Stomach smooth muscle (tissue), 2 donors: Measurements from ENCODE around the gene GABRB2.

Experiments
- H3K27ac ChIP-seq: one replicate; pipeline ENCODE4 v1.7.0; 2013; ENCODE audit warnings: mild to moderate bottlenecking, low read length, inconsistent platforms
- H3K27me3 ChIP-seq, 2 donors: one replicate each; pipeline ENCODE4 v1.7.0; 2013; ENCODE audit warnings: low read length in 2 of 2; ENCODE audit not compliant: insufficient read depth in 2 of 2, control insufficient read depth in 1 of 2
- H3K36me3 ChIP-seq, 2 donors: one replicate each; pipeline ENCODE4 v1.7.0; 2013; ENCODE audit warnings: low read length in 2 of 2; ENCODE audit not compliant: control insufficient read depth in 2 of 2, insufficient read depth in 2 of 2
- H3K4me1 ChIP-seq: one replicate; pipeline ENCODE4 v1.7.0; 2013; ENCODE audit warnings: low read length; ENCODE audit not compliant: control insufficient read depth, insufficient read depth
- H3K4me3 ChIP-seq, 2 donors: one replicate each; pipeline ENCODE4 v1.7.0; 2013; ENCODE audit warnings: low read length in 2 of 2
- H3K9ac ChIP-seq, 2 donors: one replicate each; pipeline ENCODE4 v1.7.0; 2013; ENCODE audit warnings: low read length in 2 of 2, mild to moderate bottlenecking in 1 of 2
- H3K9me3 ChIP-seq, 2 donors: one replicate each; pipeline ENCODE4 v1.7.0; 2013; ENCODE audit warnings: low read length in 2 of 2; ENCODE audit not compliant: control insufficient read depth in 2 of 2
- donor health status: healthy.
- donor health status: Pancreatic carcinoma.

GABRB2 gene

GRCh38 chr5:161414037-161414436, 132.5 kb downstream of the GABRB2 start:
- H3K36me3 ChIP-seq, result no peaks in the 10 kb centered on the region
- no peaks in the 10 kb centered on the region for H3K4me1 ChIP-seq
- H3K9me3 ChIP-seq, result no peaks in the 10 kb centered on the region
- H3K27ac ChIP-seq, result no peak overlapping the region
- no peaks in the 10 kb centered on the region for H3K27me3 ChIP-seq
- no peak overlapping the region for H3K4me3 ChIP-seq
- no peak overlapping the region for H3K9ac ChIP-seq

DNA sequence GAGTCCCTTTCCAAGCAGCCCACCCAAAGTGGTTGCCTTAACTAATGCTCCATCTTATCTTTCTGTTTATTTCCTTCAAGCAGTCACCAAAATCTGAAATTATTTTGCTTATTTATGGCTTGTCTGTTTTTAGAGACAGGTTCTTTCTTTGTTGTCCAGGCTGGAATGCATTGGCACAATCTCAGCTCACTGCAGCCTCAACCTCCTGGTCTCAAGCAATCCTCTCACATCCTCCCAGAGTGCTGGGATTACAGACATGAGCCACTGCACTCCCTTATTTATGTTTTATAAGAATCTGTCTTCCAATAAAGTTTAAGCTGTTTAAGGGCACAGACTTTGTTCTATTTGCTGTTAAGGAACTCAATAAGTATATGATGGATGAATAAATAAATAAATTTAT, 133.7 kb downstream of the GABRB2 start:
- Histone ChIP-seq H3K27me3 (no peaks in the 10 kb centered on the region), H3K4me1 (no peaks in the 10 kb centered on the region), H3K9me3 (no peaks in the 10 kb centered on the region), H3K36me3 (no peaks in the 10 kb centered on the region), H3K9ac (no peak overlapping the region), H3K27ac (no peak overlapping the region), H3K4me3 (no peak overlapping the region)

DNA sequence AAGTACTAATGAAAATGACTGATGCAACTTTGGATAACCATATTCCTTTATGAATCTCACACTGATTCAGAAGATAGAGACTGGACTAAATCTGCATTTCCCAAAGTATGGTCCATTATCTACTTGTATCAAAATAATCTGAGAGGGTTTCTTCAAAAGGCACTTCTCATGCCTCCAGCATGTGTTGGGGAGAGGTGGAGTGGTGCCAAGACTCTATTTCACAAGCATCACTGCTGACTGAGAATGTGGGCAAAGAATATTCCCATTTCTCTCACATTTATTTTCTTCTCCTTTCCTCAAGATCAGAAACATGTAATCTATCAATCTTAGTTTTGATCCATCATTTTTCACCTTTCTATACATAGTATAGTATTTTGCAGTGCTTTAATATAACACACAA, 135.4 kb downstream of the GABRB2 start:
- H3K36me3 ChIP-seq, result no peaks in the 10 kb centered on the region
- H3K4me1 ChIP-seq, result no peaks in the 10 kb centered on the region
- H3K9ac ChIP-seq, result no peak overlapping the region
- no peak overlapping the region for H3K27ac ChIP-seq
- no peak overlapping the region for H3K4me3 ChIP-seq
- H3K27me3 ChIP-seq, result no peaks in the 10 kb centered on the region
- H3K9me3 ChIP-seq, result no peaks in the 10 kb centered on the region

- Histone ChIP-seq H3K27me3 (no peaks in the 10 kb centered on the region), H3K27ac (no peak overlapping the region), H3K4me3 (no peak overlapping the region), H3K9ac (no peak overlapping the region), H3K4me1 (no peaks in the 10 kb centered on the region), H3K36me3 (no peaks in the 10 kb centered on the region), H3K9me3 (no peaks in the 10 kb centered on the region)
Measured at GRCh38 chr5:161410640-161411039, 135.9 kb downstream of the GABRB2 start.

DNA sequence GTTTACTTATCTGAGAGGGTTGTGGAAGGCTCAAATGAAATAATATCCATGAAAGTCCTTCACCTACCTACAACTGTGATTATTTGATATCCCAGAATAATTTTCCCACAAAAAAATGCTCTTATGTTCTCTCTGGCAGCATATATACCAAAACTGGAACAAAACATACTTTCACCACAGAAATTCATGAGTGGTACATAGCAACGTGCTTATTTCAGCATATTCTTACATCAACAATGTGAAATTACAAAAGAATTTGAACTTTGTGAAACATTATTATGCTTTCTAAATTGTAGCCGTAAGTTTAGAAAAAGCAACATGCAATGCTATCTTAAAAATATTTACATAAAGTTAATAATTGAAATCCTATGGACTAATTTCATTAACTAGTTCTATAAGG, 137.1 kb downstream of the GABRB2 start:
- Histone ChIP-seq H3K4me1 (no peaks in the 10 kb centered on the region), H3K4me3 (no peak overlapping the region), H3K27me3 (no peaks in the 10 kb centered on the region), H3K36me3 (no peaks in the 10 kb centered on the region), H3K9me3 (no peaks in the 10 kb centered on the region), H3K9ac (no peak overlapping the region), H3K27ac (no peak overlapping the region)

- H3K9me3 ChIP-seq, result no peaks in the 10 kb centered on the region
- H3K36me3 ChIP-seq, result no peaks in the 10 kb centered on the region
Measured at GRCh38 chr5:161406880-161407279, 139.6 kb downstream of the GABRB2 start.

GRCh38 chr5:161403996-161404395, 142.5 kb downstream of the GABRB2 start:
- Histone ChIP-seq H3K27ac (no peak overlapping the region), H3K36me3 (no peaks in the 10 kb centered on the region), H3K27me3 (no peaks in the 10 kb centered on the region), H3K9me3 (no peaks in the 10 kb centered on the region), H3K9ac (no peak overlapping the region), H3K4me3 (no peak overlapping the region), H3K4me1 (no peaks in the 10 kb centered on the region)

More at GRCh38 chr5:161406880-161407279, 139.6 kb downstream of the GABRB2 start:
- Histone ChIP-seq H3K4me3 (no peak overlapping the region), H3K9ac (no peak overlapping the region), H3K27me3 (no peaks in the 10 kb centered on the region), H3K27ac (no peak overlapping the region), H3K4me1 (no peaks in the 10 kb centered on the region)

DNA sequence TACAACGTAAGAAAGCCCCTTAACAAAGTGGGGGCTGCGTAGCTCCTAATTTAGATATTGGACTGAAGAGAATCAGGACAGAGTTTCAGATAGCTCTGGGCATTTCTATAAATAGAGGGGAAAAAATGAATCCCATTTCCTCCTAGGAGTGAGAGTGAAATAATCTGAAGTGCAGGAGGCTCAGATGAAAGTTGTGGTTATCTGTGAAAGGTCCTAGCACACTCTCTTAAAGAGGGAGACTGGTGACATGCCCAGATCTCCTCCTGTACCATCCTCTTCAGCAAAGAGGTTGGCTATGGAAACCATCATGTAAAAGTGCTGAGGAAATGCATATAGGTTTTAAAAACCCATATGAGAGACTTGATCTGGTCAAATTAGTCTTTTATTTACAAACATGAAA, 143.4 kb downstream of the GABRB2 start:
- Histone ChIP-seq H3K27ac (no peak overlapping the region), H3K9ac (no peak overlapping the region), H3K27me3 (no peaks in the 10 kb centered on the region), H3K4me1 (no peaks in the 10 kb centered on the region), H3K9me3 (no peaks in the 10 kb centered on the region), H3K36me3 (no peaks in the 10 kb centered on the region), H3K4me3 (no peak overlapping the region)

DNA sequence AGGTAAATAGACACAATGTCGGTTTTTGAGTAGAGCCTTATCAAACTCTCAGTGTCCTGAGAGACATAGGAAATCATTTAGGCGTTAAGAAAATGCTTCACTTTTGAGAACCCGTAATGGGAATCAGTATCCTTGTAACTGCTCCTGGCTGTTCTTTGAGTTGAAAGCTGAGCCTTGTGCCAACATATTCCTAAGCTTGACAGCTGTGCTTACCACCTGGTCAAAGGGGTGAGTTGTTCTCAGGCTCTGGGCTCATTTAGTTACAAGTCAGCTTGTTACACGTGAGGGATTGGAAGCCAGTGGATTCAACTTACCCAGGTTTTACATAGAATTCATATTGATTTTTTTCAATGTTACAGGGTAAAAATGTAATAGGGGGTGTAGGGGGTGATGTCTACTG, 145.9 kb downstream of the GABRB2 start:
- H3K4me3 ChIP-seq, result no peak overlapping the region
- H3K9me3 ChIP-seq, result no peaks in the 10 kb centered on the region
- no peaks in the 10 kb centered on the region for H3K27me3 ChIP-seq
- no peak overlapping the region for H3K9ac ChIP-seq
- no peaks in the 10 kb centered on the region for H3K4me1 ChIP-seq
- H3K27ac ChIP-seq, result no peak overlapping the region
- no peaks in the 10 kb centered on the region for H3K36me3 ChIP-seq

GRCh38 chr5:161399996-161400562, 146.4 kb downstream of the GABRB2 start:
- H3K27me3 ChIP-seq, result no peaks in the 10 kb centered on the region
- H3K4me3 ChIP-seq, result no peak overlapping the region
- no peaks in the 10 kb centered on the region for H3K4me1 ChIP-seq
- no peak overlapping the region for H3K9ac ChIP-seq
- H3K9me3 ChIP-seq, result no peaks in the 10 kb centered on the region
- H3K27ac ChIP-seq, result no peak overlapping the region
- H3K36me3 ChIP-seq, result no peaks in the 10 kb centered on the region

- H3K9me3 ChIP-seq, result no peaks in the 10 kb centered on the region
- no peaks in the 10 kb centered on the region for H3K4me1 ChIP-seq
- H3K4me3 ChIP-seq, result no peak overlapping the region
- H3K36me3 ChIP-seq, result no peaks in the 10 kb centered on the region
- no peak overlapping the region for H3K27ac ChIP-seq
- no peaks in the 10 kb centered on the region for H3K27me3 ChIP-seq
- H3K9ac ChIP-seq, result no peak overlapping the region
Measured at GRCh38 chr5:161397448-161397847, 149.1 kb downstream of the GABRB2 start.
